Amniotic stem cell (primary cell): ENCODE measurements around the gene MME.

Experiments
- DNase-seq: peaks from one replicate; lab custom pipeline; 2025; lab: John Stamatoyannopoulos, UW

The MME gene

GRCh38 chr3:155079746-155080487 is at the start of gene MME:
Gene MME (plus strand): TSS chr3:155080319. CDS start chr3:155084168, 3,849 bp downstream.
- DNase-seq, result no peak

GRCh38 chr3:155031186-155031585 is 48.9 kb upstream of the MME start:
- no peak for DNase-seq

- DNase-seq, result no peak
These were observed 47.2 kb upstream of the MME start for GRCh38 chr3:155032918-155033317.

- no peak for DNase-seq
These were observed 45.3 kb upstream of the MME start for GRCh38 chr3:155034786-155035185.

- no peak for DNase-seq
These were observed 44.6 kb upstream of the MME start for GRCh38 chr3:155035553-155035952.

- no peak for DNase-seq
These were observed 42.5 kb upstream of the MME start for GRCh38 chr3:155037508-155038202.

GRCh38 chr3:155038203-155038554 is 41.9 kb upstream of the MME start:
- DNase-seq, result no peak

GRCh38 chr3:155046935-155047334 is 33.2 kb upstream of the MME start:
- DNase-seq, result no peak

- no peak for DNase-seq
These were observed 32.4 kb upstream of the MME start for GRCh38 chr3:155047672-155048071.

GRCh38 chr3:155049959-155050358 is 30.2 kb upstream of the MME start:
- DNase-seq, result no peak

GRCh38 chr3:155052470-155052869 is 27.6 kb upstream of the MME start:
- no peak for DNase-seq

- DNase-seq, result no peak
These were observed 26.4 kb upstream of the MME start for GRCh38 chr3:155053756-155054155.

- DNase-seq, result no peak
These were observed 15.2 kb upstream of the MME start for GRCh38 chr3:155064920-155065319.

- DNase-seq, result no peak
These were observed 14.6 kb upstream of the MME start for GRCh38 chr3:155065537-155065936.

- DNase-seq, result no peak
These were observed 10.4 kb upstream of the MME start for GRCh38 chr3:155069729-155070128.

GRCh38 chr3:155070316-155070715 is 9.8 kb upstream of the MME start:
- DNase-seq, result no peak

- peak; percentile 75 for DNase-seq
These were observed 9.2 kb upstream of the MME start for GRCh38 chr3:155070932-155071387.

GRCh38 chr3:155075200-155075599 is 4.9 kb upstream of the MME start:
- no peak for DNase-seq

GRCh38 chr3:155076888-155077287 is 3.2 kb upstream of the MME start:
- no peak for DNase-seq

- DNase-seq, result no peak
These were observed 1.2 kb upstream of the MME start for GRCh38 chr3:155078711-155079467.

- DNase-seq, result no peak
These were observed 712 bp upstream of the MME start for GRCh38 chr3:155079468-155079745.

GRCh38 chr3:155080692-155081091 is 573 bp downstream of the MME start:
- DNase-seq, result no peak

- DNase-seq, result no peak
These were observed 3.3 kb downstream of the MME start for GRCh38 chr3:155083313-155083905.
